ENCODE measurements around the gene NOC2L.
"Not testable (repeated sequence)": the region's sequence is repeated elsewhere in the genome, so short reads cannot be mapped to it uniquely, and the experiment has no call there.

NOC2L gene

DNA sequence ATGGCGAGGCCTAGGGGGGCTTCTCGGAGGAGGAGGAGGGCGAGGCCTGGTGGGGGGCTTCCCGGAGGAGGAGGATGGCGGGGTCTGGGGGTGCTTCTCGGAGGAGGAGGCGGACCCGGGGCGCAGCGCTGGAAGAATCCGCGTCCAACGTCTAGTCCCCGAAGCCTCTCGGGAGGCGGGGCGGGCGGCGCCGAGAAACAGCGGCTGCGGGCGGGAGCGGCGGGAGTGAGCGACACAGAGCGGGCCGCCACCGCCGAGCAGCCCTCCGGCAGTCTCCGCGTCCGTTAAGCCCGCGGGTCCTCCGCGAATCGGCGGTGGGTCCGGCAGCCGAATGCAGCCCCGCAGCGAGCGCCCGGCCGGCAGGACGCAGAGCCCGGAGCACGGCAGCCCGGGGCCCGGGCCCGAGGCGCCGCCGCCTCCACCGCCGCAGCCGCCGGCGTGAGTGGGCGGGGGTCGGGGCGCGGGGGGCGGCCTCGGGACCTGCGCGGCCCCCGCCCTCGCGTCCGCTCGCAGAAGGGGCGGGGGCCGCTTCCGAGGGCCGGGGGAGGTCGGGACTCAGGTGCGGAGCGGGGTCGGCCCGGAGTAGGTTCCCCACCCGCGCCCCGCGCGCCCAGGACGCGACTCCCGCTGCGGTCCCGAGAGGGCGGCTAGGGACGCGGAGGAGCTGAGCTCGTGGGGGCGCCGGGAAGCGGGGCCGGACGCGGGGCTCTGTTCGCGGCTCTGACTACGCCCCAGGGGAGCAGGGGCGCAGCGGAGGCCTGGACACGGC, 1.5 kb upstream of the NOC2L start, which contains the start of gene KLHL17:
Gene KLHL17, plus strand, starts transcription at position 222 of the 769 bp plus-strand sequence. Its CDS starts 110 bp downstream, at position 332.
- DNase-seq = peak; percentile 51

DNA sequence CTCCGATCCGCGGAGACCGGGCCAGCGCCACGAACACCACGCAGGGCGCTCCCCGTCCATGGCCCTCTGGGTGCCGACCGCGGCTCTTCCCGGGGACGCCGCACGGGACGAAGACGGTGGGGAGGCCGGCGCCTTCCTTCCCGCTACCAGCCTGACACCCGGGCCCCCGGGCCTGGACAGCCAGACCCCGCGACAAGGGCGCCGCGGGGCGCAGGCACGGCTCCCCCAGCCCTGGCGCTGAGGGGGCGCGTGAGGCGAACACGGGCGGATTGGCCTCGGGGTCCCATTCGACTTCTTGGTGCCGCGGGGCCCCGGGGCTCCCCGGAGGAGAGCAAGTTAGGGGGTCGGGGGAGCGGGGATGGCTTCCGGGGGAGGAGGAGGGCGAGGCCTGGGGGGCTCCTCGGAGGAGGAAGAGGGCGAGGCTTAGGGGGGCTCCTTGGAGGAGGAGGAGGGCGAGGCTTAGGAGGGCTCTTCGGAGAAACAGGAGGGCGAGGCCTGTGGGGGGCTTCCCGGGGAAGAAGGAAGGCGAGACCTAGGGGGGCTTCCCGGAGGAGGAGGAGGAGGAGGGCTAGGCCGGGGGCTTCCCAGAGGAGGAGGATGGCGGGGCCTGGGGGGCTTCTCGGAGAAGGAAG, 791 bp upstream of the NOC2L start:
- no peak for DNase-seq

DNA sequence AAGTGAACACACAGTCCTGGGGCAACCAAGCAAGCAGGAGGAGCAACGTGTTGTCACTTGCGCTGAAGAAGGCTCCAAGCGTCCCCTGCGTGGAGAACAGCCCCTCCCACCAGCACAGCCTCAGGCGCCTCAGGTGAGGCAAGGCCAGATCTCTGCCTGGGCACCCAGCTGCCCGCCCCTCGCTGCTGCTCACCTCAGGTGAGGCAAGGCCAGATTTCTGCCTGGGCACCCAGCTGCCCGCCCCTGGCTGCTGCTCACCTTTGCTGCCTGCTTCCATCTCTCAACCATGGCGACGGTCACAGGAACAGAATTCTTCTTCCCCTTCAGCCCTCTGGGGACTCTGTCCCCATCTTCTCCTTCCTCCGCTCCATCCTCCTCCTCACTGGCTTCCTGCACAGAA, 2.4 kb downstream of the NOC2L start:
- DNase-seq = no peak

DNA sequence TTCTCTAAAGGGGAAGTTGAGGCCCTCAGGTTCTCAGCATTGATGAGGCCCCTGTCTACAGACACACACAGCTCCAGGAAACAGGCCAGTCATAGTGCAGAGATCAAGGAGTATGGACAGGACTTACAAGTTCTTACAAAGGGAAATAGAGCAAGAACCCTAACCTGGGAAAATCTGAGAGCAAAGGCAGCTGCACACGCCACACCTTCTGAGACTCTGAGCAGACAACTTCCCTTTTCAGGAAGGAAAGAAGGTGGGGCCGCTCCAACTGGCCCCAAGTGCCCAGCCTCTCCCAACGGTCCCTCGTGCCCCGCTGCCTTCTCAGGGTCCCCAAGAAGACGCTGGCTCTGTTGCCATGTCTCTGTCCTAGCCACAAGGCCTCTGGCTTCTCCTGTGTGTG, 3.6 kb downstream of the NOC2L start:
- no peak for DNase-seq

DNA sequence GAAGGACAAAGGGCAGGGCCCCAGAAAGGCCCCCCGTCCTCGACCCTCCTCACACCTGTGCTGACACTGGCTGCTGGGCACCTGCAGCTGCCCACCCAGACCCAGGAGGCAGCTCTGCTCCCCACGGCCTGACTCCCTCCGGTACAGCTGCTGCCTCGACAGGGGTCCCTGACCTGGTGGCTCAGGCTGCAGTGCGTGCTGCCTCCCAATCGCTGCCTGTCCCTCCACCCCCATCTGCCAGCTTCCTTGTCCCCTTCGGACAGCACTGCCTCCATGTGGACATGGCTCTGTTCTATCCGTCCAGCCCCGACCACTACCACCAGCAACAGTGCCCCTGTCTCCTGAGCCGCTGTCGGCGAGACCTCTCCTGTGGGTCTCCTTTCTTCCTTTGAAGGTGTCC, 4.1 kb downstream of the NOC2L start:
- DNase-seq = no peak

DNA sequence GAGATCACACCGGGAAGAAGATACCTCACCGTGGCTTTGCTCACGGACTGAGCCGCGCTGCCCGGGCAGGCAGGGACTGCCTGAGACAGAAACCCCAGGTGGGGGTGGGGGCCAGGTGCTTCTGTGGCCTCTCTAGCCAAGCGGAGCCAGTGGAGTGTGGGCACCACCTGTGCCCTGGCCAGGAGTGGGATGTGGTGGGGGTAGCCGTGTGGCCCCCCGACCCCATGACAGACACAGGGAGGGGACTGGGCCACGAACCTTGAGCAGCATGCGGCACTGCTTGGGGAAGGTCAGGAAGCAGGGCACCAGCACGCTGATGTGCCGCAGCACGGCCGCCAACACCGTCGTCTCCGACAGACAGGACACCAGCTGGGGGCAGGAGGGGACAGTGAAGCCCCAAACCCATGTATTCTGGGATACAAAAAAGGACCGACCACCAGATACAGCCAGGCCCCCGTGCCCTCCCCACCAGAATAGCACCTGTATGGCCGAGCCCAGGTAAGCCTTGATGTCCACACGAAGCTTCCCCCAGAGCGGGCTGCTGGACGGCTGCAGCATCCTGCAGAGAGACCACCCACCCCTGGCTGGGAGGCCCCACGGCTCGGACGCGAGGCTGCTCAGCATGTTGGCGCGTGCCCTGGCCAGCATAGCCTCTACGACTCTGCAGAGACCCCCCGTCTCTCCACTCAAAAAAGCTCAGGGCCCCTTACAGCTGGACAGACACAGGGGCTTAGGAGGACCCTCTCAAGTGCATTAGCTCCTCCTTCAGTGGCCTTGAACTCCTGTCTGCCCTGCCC, 5.3 kb downstream of the NOC2L start:
- no peak for DNase-seq

DNA sequence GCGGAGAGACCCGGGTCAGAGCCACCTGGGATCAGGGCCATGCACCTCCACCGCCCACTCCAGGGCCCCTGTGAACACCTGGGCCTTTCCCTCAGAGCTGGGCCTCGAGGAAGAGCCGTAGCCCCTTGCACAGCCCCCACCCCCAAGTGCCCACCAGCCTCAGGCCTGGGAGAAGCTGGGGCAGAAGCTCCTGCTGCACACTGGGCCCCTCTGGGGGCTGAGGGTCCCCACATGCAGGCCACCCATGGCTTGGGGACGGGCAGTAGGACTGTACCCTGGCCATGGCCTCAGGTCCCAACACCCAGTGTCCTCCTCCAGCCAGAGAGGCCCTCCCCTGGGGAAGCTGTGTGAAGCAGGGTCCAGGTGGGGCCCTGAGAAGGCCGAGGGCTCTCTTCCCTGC, 6.5 kb downstream of the NOC2L start:
- DNase-seq = no peak

DNA sequence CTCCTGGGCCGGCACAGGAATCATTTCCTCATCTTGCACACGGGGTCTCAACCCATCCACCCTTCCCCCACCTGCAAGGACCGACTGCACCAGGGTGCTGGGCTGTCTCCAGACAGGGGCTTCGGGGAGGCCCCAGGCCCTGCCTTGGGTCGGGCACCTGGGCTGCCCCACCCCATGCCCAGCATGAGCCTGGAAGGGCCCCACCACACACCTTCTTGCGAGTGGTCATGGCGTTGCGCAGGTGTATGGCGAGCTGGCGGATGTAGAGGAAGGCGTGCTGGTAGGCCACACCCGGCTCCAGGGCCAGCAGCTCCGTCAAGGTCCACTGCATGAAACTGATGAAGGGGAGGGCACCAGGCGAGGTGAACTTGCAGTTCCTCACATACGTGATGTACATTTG, 6.9 kb downstream of the NOC2L start:
- no peak for DNase-seq

DNA sequence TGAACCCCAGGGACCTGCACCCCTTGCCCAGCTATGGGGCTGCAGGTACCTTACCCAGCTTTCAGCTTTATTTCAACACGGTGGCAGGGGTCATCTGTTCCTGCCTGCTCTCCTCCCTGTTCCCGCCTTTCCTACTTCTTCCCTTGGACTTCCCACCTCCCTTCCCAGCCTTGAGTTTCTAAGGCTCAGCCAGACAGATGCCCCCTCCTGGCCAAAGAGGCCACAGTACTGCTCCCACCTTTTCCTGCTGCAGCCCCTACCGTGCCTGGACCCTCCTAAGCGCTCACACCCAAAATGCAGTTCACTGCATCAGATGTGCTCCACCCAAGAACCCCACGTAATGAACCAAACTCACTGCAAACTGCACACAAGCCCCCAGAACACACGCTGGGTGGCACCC, 7.7 kb downstream of the NOC2L start:
- no peak for DNase-seq

DNA sequence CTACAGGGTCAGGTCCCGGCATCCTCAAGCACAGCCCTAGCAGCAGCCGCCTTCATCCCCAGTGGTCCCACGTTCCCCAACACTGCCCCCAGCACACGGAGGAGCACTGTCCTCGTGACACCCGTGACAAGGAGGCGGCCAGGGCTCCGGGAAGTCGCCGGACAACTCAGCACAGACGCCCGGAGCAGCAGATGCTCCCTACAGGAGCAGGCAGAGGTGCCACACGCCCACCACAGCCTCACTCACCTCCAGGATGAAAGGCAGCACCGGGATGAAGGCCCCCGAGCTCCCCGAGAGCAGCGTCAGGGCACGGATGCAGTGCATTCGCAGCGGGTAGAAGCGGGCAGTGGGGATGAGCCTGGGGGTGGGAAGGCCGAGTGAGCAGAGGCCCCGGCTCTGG, 8.2 kb downstream of the NOC2L start:
- no peak for DNase-seq

DNA sequence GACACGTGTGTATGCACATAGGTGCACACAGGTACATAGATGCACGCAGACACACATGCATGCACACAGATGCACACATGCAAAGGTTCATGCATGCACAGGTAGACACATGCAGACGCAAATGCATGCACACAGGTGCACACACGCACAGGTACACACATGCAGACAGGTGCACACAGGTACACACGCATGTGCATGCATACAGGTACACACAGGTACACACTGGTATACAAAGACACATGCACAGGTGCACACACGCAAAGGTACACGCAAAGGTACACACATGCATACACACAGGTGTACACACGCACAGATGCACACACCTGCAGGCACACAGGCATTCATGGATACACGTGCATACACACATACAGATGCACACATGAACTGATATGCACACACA, 8.8 kb downstream of the NOC2L start:
- no peak for DNase-seq

DNA sequence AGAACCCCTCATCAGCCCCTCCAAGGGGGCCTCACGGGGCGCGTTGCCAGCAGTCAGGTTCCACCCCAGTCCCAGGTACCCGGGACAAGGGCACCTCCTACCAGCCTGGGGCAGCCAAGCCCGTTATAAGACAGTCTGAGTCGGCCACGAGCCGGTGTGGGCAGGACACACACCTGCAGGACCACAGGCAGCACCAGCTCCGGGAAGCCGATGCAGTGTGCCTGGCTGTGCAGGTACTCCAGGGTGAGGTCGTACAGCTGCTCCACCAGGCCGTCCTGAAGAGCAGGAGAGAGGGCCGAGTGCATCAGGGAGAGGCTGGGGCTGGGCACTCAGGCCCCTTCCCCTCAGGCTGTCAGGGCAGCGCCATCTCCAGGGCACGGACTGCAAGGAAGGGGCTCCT, 11.1 kb downstream of the NOC2L start:
- no peak for DNase-seq

DNA sequence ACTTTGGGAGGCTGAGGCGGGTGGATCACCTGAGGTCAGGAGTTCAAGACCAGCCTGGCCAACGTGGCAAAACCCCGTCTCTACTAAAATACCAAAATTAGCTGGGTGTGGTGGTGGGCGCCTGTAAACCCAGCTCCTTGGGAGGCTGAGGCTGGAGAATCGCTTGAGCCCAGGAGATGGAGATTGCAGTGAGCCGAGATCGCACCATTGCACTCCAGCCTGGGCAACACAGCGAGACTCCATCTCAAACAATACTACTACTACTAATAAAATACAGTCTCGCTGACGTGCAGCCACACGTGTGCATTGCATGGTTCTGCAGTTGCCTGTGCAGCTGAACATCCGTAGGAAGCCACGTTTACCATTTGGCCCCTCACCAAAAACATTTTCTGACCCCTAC, 12.2 kb downstream of the NOC2L start:
- not testable (repeated sequence) for DNase-seq

DNA sequence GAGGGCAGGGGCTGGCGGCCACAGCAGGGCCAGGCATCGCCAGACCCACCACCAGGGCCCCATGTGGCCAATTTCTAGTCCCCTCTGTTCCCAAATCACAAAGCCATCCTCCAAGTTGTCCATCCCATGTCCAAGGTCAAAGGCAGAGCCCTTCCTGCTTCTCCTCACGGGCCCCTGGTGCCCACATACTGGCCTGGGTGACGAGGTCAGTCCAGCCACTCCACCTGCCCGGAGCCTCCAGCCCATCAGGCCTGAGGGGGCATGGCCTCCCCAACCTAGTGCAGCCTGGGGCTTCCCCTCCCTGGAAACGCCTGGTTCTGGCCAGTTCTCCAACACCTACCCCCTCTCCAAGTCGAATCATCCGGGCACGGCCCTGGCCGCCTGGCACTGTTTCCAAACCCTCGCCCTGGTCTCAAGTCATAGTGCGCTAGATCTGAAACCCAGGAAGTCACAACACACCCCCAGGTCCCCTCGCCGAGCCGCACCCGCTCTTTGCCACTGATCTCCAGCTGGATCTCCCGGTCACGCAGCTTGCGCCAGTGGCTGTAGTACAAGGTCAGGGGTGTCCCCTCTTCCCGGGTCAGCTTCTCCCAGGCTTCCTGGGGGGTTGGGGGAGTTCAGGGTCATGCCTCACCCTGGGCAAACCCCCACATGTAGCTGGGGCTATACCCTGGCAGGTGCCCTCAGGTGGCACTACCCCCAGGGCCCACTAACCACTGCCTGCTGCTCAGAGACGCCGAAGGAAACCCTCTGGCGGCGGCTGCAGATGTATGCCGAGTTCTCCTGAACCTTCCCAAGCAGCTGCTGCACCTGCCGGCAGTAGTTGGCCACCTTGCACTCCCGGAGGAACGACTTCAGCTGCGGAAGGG, 13.1 kb downstream of the NOC2L start:
- DNase-seq = no peak

DNA sequence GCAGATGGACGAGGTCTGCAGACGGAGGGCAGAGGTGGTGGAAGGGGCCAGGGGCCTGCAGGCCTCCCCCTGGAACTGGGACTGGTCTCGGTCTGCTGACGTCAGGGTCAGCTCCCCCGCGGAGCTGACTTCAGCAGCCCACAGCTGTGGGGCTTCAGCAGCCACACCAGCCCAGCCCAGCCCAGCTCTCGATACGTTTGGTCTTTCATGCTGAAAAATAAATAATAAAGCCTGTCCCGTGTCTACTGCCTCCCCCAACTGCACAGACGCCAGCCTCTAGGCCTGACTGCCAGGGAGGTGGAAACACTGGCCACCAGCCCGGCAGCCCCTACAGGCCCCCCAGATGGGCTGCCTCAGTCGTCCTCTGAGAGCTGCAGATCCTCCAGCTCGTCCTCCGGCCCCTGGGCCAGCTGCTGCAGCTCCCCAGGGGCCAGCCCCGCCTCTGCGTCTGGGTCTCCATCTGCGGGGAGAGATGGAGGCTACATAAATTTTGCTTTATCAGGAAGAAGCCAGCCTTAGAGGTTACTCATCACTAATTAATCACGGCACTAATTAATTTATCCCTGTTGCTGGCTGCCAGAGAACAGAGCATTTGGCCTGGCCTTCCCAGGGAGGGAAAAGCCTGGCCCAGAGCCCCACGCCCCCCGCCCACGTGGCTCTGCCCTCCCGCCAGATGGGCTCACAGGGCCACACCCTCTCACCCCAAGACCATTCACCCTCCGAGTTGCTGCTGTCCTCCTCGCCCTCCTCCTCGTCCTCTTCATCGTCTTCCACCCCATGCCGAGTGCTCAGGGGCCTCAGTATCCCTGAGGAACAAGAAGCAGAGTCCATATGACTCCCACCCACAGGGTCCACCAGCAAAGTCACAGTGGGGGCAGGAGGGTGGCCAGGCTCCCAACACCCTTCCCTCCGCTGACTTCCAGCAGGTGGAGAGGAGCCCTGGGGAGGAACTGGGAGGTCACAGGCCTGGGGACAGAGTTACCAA, 14.4 kb downstream of the NOC2L start:
- no peak for DNase-seq

DNA sequence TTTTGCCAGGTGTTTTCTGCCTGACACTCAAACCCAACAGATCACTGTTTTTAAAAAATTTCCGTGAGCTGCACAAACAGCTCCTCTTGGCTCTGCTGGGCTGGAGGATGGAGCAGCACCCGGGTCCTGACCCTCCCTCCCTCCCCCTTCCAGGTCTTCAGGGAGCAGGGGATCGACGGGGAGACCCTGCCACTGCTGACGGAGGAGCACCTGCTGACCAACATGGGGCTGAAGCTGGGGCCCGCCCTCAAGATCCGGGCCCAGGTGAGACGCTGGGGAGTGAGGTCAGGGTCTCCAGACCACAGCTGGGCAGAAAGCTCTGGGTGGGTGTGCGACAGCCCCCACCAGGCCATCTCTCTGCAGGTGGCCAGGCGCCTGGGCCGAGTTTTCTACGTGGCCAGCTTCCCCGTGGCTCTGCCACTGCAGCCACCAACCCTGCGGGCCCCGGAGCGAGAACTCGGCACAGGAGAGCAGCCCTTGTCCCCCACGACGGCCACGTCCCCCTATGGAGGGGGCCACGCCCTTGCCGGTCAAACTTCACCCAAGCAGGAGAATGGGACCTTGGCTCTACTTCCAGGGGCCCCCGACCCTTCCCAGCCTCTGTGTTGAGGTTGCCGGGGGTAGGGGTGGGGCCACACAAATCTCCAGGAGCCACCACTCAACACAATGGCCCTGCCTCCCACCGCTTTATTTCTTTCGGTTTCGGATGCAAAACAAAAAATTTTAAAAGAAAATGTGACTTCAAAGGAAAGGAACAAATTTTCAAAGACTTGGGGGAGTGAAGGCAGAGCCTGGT, 15.3 kb downstream of the NOC2L start:
- no peak for DNase-seq

DNA sequence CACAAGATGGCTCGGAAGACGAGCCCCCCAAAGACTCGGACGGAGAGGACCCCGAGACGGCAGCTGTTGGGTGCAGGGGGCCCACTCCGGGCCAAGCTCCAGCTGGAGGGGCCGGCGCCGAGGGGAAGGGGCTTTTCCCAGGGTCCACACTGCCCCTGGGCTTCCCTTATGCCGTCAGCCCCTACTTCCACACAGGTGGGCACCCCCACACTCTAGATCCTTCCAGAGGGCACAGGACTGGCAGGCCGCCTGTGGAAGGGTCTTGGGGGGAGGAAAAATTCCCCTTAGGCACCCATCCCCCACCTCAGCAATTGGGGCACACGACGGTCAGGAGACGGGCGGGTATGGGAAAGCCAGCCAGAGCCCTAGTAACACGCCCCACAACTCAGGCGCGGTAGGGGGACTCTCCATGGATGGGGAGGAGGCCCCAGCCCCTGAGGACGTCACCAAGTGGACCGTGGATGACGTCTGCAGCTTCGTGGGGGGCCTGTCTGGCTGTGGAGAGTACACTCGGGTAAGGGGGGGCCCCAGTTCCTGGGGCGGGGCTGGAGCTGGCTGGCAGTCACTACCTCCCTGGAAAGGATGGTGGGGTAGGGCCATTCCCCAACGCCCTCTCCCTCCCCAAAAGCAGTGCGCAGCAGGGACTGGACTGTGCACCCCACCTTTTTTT, 16.1 kb downstream of the NOC2L start:
- no peak for DNase-seq

DNA sequence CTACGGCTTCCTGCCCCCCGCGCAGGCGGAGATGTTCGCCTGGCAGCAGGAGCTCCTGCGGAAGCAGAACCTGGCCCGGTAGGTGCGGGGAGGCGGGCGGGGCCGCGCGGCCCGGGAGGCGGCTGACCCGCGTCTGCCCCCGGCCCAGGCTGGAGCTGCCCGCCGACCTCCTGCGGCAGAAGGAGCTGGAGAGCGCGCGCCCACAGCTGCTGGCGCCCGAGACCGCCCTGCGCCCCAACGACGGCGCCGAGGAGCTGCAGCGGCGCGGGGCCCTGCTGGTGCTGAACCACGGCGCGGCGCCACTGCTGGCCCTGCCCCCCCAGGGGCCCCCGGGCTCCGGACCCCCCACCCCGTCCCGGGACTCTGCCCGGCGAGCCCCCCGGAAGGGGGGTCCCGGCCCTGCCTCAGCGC, 16.6 kb downstream of the NOC2L start:
- no peak for DNase-seq

DNA sequence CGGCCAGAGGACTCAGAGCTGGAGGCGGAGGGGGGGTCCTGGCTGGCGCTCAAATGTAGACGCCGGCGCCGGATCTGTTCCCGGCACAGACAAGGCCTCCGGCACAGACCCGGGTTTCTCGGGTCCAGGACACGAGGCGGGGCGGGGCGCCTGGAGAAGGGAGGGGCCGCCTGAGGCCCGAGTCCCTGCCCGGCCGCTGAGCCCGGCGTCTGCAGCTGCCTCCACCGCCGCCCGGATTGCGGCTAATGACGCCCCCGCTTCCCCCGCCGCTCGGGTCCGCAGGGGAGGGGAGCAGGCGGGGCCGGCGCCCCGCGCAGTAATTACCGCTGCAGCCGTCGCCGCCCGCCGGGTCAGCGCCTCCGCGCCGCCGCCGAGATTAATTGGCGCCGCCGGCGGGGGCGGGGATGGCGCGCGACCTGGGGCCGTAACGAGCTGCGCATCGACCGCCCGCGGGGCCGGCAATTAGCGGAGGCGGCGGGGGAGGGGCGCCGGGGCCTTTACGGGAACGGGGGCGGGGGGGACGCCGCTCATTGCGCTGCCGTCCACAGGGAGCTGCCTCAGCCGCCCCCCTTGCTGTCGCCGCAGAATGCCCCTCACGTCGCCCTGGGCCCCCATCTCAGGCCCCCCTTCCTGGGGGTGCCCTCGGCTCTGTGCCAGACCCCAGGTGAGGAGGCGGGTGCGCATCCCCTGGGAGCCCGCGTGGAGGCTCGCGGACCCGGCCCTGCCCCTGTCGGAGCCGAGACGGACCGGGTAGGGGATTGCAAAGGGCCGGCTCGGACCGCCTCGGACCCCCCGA, 17.3 kb downstream of the NOC2L start:
- peak; percentile 61 for DNase-seq

All from DMS79 treated with DMSO at 0.1 percent for 48 hours (cell line).